SW480 (cell line): Measurements from ENCODE around the gene ISLR.

Source experiments
- DNase-seq: peaks from one replicate; pipeline ENCODE4 v3.0.0-alpha.2; 2016; ENCODE audit warnings: low spot score

ISLR gene

GRCh38 chr15:74172701-74173379, 670 bp upstream of the ISLR start:
- DNase-seq, result no peak

DNA sequence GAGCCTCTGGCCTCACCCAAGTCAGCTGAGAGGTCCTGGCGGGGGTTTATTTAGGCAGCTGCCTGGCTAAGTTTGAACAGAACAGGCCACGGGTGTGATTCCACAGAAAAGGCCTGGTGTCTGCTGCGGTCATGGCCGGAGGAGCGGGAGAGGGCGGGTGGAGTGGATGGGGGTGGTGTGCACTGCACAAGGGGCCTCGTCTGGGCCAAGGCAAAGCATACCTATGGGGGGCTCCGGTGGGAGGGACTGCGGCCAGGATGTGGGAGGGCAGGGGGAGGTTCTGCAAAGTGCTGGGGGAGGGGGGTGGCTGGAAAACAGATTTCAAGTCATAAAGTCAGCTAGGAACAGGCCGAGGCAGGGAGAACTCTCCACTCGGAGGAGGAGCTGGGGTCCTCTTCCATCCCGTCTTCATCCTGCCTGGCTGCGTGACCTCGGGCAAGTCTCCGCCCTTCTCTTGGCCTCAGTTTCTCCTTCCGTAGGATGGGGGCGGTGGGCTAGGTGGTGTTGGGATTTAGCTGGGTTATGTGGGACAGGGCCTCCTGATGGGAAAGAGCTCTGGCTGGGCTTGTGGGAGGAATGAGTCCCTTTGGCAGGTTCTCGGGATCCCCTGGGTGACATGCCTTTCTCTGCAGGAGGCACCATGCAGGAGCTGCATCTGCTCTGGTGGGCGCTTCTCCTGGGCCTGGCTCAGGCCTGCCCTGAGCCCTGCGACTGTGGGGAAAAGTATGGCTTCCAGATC, 878 bp downstream of the ISLR start:
- peak; percentile 17 for DNase-seq

DNA sequence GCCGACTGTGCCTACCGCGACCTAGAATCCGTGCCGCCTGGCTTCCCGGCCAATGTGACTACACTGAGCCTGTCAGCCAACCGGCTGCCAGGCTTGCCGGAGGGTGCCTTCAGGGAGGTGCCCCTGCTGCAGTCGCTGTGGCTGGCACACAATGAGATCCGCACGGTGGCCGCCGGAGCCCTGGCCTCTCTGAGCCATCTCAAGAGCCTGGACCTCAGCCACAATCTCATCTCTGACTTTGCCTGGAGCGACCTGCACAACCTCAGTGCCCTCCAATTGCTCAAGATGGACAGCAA, 1.4 kb downstream of the ISLR start:
- DNase-seq, result no peak

- DNase-seq, result no peak
Measured at GRCh38 chr15:74175271-74176191, 2.0 kb downstream of the ISLR start.

DNA sequence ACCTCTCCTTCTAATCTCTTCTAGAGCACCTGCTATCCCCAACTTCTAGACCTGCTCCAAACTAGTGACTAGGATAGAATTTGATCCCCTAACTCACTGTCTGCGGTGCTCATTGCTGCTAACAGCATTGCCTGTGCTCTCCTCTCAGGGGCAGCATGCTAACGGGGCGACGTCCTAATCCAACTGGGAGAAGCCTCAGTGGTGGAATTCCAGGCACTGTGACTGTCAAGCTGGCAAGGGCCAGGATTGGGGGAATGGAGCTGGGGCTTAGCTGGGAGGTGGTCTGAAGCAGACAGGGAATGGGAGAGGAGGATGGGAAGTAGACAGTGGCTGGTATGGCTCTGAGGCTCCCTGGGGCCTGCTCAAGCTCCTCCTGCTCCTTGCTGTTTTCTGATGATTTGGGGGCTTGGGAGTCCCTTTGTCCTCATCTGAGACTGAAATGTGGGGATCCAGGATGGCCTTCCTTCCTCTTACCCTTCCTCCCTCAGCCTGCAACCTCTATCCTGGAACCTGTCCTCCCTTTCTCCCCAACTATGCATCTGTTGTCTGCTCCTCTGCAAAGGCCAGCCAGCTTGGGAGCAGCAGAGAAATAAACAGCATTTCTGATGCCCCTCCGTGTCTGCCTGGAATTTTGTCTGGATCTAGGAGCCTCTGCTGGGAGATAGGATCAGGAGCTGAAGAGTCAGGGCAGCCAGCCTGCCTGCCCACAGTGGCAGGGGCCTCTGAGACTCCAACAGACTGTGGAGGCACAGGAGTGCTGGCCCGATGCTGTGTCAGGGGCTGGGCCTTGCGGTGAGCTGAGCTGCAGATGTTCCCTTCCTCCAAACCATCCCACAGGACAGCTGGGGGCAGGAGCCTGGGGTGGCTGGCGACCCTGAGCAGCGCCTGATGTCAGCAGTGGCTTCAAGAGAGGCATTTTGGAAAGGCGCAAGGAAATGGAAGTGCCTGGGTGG, 3.0 kb downstream of the ISLR start:
- DNase-seq, result peak; percentile 12

GRCh38 chr15:74178326-74179100, 5.0 kb downstream of the ISLR start:
- no peak for DNase-seq

GRCh38 chr15:74179101-74179841, 5.8 kb downstream of the ISLR start:
- DNase-seq, result peak; percentile 49

- no peak for DNase-seq
Measured at GRCh38 chr15:74179983-74180880, 6.7 kb downstream of the ISLR start.

GRCh38 chr15:74180881-74181602, 7.5 kb downstream of the ISLR start:
- DNase-seq, result no peak

- no peak for DNase-seq
Measured at GRCh38 chr15:74182131-74182530, 8.6 kb downstream of the ISLR start.

DNA sequence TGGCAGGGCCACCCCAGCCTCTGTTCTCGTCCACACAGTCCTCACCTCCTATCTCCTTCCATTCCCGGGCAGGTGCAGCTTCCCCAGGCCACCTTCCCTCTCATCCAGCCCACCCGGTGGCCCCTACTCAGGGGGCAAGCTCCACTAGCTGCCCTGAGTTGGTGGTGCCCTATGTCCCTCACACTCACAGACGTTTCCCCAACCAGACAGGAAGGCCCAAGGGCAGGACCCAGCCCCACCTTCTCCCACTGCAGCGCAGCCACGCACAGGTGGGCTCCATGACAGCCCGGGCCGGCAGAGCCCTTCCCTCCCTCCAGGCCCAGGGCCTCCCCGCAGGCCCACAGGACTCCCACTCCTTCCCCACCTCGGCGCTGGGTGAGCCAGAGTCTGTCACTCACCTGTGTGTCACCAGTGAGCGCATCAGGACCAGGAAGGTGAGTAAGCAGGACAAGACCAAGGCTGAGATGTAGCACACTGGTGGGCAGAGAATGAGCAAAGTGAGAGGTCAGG, 11.1 kb downstream of the ISLR start:
- no peak for DNase-seq

DNA sequence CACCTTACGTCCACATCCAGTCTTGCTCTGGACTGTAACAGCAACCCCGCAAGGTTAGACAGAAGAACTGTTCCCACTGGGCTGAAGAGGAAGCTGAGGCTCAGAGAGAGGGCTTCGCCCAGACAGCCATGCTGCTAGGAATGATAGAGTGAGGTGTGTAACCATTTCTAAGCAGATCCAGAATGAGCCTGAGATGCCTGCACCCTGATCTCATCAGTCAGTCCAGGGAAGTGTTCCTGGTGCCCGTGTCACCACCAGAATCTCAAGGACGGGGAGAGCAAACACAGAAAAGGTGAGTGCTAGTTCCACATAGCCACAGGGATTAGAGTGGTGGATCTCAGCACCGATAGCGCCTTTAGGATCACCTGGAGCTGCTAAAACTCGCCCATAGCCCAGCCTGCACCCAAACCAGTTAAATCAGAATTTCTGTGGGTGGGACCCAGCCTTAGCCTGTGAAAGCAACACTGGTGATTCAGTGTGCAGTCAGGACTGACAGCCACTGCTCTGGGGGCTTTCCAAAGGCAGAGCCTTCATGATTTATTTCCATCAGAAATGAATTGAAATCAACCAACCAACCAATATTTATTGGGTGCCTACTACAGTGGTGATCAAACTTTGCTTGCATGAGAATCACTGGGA, 12.3 kb downstream of the ISLR start:
- no peak for DNase-seq

GRCh38 chr15:74188216-74188615, 14.7 kb downstream of the ISLR start:
- no peak for DNase-seq

DNA sequence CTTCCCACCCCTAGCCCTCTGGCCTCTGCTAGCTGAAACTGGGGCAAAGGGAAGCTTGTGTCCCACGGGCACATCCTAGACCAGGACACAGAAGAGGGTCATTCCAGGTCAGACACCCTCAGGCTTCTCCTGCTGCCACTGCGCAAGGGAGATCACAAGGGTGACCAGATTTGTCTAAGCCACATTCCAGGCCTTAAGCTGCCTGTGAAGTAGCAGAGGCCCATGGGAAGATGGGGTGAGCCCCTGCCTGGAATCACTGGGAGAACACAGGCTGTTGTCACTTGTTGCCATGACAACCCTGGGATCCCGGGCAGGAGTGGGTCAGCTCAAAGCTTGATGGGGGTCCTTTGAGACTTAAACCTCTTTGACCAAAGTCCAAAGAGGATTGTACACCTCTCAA, 18.3 kb downstream of the ISLR start:
- DNase-seq, result no peak

DNA sequence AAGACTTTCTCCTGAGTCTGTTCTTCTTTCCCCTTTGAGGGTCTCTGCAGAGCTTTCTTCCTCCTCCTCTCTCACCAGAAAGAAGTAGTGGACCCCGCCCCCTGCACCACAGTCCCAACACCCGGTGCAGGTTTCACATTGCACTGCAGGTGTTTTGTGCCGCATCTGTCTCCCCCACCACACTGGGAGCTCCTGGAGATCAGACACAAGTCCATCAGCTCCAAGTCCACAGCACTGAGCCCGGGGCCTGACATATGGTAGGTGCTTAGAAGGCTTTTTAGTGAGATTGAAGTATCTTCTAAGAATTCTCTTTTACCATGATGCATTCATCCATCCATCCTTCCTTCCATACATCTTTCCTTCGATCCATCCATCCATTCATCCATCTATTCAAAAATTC, 19.2 kb downstream of the ISLR start:
- no peak for DNase-seq

DNA sequence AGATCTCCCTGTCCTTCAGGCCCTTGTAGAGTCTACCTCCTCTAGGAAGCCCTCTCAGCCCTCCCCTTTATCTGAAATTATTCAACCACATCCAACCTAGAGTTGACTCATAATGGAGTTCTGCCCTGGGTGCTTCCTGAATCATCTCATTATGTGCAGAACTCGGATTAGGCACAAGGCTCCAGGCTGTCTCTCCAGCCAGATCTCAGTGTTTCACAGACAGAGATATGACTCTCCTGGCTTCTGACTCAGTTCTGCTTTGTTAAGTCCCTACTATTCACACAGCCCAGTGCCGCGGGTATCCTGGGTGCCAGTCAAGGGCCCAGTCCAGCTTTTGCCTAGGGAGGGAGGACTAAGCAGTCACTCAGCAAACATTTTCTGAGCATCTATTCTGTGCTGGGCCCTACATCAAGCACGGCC, 19.8 kb downstream of the ISLR start:
- peak; percentile 27 for DNase-seq

- DNase-seq, result no peak
Measured at GRCh38 chr15:74193905-74194304, 20.4 kb downstream of the ISLR start.
